OCI-LY7 (cell line): Measurements from ENCODE around the gene KLHL3. TPM values are rescaled to one million over a fixed set of nuclear protein-coding genes. Genes with fewer than 3 reads are reported as not detected.

Source experiments
- BruUV-seq: library from RNA; stranded (reverse); fragments of 400-500 nt; replicated peaks from 2 replicates; lab custom pipeline; 2021; lab: Mats Ljungman, UMichigan
- CTCF ChIA-PET: fragments of 300-600 bp; sonication (Branson Sonifier 250); formaldehyde crosslinking; loops from one replicate; lab custom pipeline; 2022; ENCODE audit warnings: antibody characterized with exemption; ENCODE audit not compliant: unreplicated experiment; lab: Charles Lee
- POLR2A ChIA-PET: fragments of 300-600 bp; sonication (Branson Sonifier 250); formaldehyde crosslinking; loops from one replicate; lab custom pipeline; 2022; ENCODE audit warnings: antibody characterized with exemption; lab: Charles Lee
- DNase-seq: peaks from one replicate; pipeline ENCODE4 v3.0.0-alpha.2; 2015; ENCODE audit warnings: low spot score
- H2AFZ ChIP-seq: fragments of 200-600 bp; sonication (generic), shearing (Covaris generic); 2 replicates; pipeline ENCODE4 v1.6.1; 2014; ENCODE audit warnings: mild to moderate bottlenecking, antibody characterized with exemption, low read length, moderate library complexity
- H3K27ac ChIP-seq: fragments of 200-600 bp; sonication (generic); 2 replicates; pipeline ENCODE4 v1.5.1; 2014; ENCODE audit warnings: mixed run types, low read depth, mild to moderate bottlenecking, moderate library complexity, low read length, inconsistent platforms; ENCODE audit not compliant: poor library complexity, severe bottlenecking
- H3K36me3 ChIP-seq: fragments of 200-600 bp; sonication (generic); 2 replicates; pipeline ENCODE4 v1.6.1; 2014; ENCODE audit warnings: mild to moderate bottlenecking, antibody characterized with exemption, low read length, moderate library complexity, mixed read lengths; ENCODE audit not compliant: insufficient read depth
- H3K4me1 ChIP-seq: fragments of 200-600 bp; sonication (generic); 2 replicates; pipeline ENCODE4 v1.5.1; 2014; ENCODE audit warnings: mild to moderate bottlenecking, low read length; ENCODE audit not compliant: insufficient read depth, poor library complexity, severe bottlenecking
- H3K4me2 ChIP-seq: fragments of 200-600 bp; sonication (generic); 2 replicates; pipeline ENCODE4 v1.6.1; 2014; ENCODE audit warnings: mild to moderate bottlenecking, low read length
- H3K4me3 ChIP-seq: fragments of 200-600 bp; sonication (generic); 2 replicates; pipeline ENCODE4 v1.5.1; 2014; ENCODE audit warnings: mild to moderate bottlenecking, low read depth, low read length; ENCODE audit not compliant: poor library complexity, severe bottlenecking
- H3K79me2 ChIP-seq: fragments of 200-600 bp; sonication (generic); 2 replicates; pipeline ENCODE4 v1.6.1; 2016; ENCODE audit warnings: low read depth, mild to moderate bottlenecking, low read length, moderate library complexity, mixed read lengths; ENCODE audit not compliant: insufficient read depth
- H3K9me2 ChIP-seq: fragments of 200-600 bp; sonication (generic); 2 replicates; pipeline ENCODE4 v1.6.1; 2016; ENCODE audit warnings: mild to moderate bottlenecking, low read length, mixed read lengths; ENCODE audit not compliant: insufficient read depth
- H3K9me3 ChIP-seq: fragments of 200-600 bp; sonication (generic); 2 replicates; pipeline ENCODE4 v1.6.1; 2014; ENCODE audit warnings: mild to moderate bottlenecking, mixed run types, low read length, mixed read lengths
- H4K20me1 ChIP-seq: fragments of 200-600 bp; sonication (generic); 2 replicates; pipeline ENCODE4 v1.6.1; 2014; ENCODE audit warnings: mild to moderate bottlenecking, antibody characterized with exemption, low read length, moderate library complexity, mixed read lengths; ENCODE audit not compliant: insufficient read depth
- EZH2phosphoT487 ChIP-seq: fragments of 200-600 bp; sonication (generic); IDR thresholded peaks from 2 replicates; pipeline ENCODE4 v1.6.1; 2018; ENCODE audit warnings: low read depth, borderline replicate concordance, mild to moderate bottlenecking, mixed run types, antibody characterized with exemption, low read length, moderate library complexity, mixed read lengths
- intact Hi-C: fragments of 100-400 bp; cut with micrococcal nuclease; formaldehyde crosslinking; loops from one replicate; pipeline ENCODE4 v1.10.0; 2022; ENCODE audit not compliant: unreplicated experiment
- total RNA-seq, 2 experiments: library from RNA; depleted of rRNA in 1 of 2; stranded (reverse); fragments of >200 nt in 1 of 2; shearing (Covaris generic) in 1 of 2; gene quantifications; 2 replicates each; pipeline ENCODE4 v1.2.3, GENCODE V29; 2014 to 2022
- TF ChIP-seq, protein P1 (sequence below): fragments of 200-600 bp; sonication (generic); conservative IDR thresholded peaks from 2 replicates; pipeline ENCODE4 v1.5.1; 2014; ENCODE audit warnings: mild to moderate bottlenecking, antibody characterized with exemption, low read length, moderate library complexity, mixed read lengths

The KLHL3 gene
- total RNA-seq, 2 experiments from 2014 or later = 0.28 to 6.2 TPM

DNA sequence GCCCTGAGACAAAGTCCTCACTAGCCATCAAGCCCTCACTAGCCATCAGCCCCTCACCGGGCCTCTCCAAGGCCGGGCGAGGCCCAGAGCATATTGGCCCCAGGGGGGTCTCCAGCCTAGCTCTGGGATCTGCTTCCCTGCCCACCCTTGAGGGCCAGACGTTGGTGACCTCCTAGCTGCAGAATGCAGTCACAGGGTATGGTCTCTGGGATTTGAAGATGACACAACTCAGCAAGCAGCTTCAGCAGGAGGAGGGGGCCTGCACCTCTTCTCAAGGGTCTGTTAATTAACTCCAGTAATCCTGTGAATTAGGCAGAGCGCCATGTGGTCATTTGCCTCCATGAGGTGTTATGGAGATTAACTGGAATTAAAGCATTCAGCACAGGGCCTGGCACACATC lies 119.8 kb downstream of the KLHL3 start:
- Histone ChIP-seq H3K79me2 (no peaks in the 10 kb centered on the region), H3K36me3 (no peaks in the 10 kb centered on the region), H3K27ac (no peak overlapping the region), H3K9me2 (no peaks in the 10 kb centered on the region), H3K4me3 (no peak overlapping the region), H4K20me1 (no peaks in the 10 kb centered on the region), H3K4me1 (no peaks in the 10 kb centered on the region), H3K4me2 (no peak overlapping the region), H3K9me3 (no peaks in the 10 kb centered on the region), H2AFZ (no peak overlapping the region)
- intact Hi-C loops = no loop called here
- ChIA-PET POLR2A (no interaction called here), CTCF (no interaction called here)
- DNase-seq = no peak
- TF ChIP-seq, protein P1, sequence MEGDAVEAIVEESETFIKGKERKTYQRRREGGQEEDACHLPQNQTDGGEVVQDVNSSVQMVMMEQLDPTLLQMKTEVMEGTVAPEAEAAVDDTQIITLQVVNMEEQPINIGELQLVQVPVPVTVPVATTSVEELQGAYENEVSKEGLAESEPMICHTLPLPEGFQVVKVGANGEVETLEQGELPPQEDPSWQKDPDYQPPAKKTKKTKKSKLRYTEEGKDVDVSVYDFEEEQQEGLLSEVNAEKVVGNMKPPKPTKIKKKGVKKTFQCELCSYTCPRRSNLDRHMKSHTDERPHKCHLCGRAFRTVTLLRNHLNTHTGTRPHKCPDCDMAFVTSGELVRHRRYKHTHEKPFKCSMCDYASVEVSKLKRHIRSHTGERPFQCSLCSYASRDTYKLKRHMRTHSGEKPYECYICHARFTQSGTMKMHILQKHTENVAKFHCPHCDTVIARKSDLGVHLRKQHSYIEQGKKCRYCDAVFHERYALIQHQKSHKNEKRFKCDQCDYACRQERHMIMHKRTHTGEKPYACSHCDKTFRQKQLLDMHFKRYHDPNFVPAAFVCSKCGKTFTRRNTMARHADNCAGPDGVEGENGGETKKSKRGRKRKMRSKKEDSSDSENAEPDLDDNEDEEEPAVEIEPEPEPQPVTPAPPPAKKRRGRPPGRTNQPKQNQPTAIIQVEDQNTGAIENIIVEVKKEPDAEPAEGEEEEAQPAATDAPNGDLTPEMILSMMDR = no peak
- no peak for TF ChIP-seq EZH2phosphoT487
- BruUV-seq = no TSS peak

DNA sequence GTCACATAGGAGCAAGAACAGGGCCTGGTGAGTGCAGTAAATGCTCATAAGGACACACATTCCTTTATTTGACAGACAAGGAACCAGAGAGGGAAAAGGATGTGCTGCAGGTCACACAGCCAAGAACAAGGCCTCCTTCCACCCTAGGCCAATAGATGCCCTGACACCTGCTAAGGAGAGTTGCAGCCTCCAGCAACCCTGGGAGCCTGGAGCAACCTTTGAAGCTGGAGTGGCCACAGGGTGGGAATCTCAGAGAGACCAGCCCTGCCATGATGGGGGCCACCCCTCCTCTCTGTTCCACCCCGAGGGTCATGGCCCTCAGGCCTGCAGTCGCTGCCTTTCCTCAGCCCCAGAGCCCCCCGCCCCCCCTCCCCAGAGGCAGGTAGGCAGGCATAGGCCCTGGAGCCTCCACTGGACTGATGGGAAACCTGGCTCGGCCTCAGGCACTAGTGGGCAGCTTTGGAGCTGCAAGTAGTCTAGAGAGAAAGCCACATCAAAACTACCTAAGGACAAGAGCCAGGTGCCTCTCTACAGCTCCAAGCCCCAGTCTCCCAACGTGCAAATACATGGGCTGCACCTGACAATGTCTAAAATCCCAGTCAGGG lies 120.6 kb downstream of the KLHL3 start:
- Histone ChIP-seq H3K79me2 (no peaks in the 10 kb centered on the region), H4K20me1 (no peaks in the 10 kb centered on the region), H3K27ac (no peak overlapping the region), H2AFZ (no peak overlapping the region), H3K4me2 (no peak overlapping the region), H3K9me3 (no peaks in the 10 kb centered on the region), H3K4me1 (no peaks in the 10 kb centered on the region), H3K36me3 (no peaks in the 10 kb centered on the region), H3K4me3 (no peak overlapping the region), H3K9me2 (no peaks in the 10 kb centered on the region)
- ChIA-PET CTCF (no interaction called here), POLR2A (no interaction called here)
- intact Hi-C loops = no loop called here
- no TSS peak for BruUV-seq
- TF ChIP-seq, protein P1 = no peak
- no peak for TF ChIP-seq EZH2phosphoT487
- DNase-seq = no peak

DNA sequence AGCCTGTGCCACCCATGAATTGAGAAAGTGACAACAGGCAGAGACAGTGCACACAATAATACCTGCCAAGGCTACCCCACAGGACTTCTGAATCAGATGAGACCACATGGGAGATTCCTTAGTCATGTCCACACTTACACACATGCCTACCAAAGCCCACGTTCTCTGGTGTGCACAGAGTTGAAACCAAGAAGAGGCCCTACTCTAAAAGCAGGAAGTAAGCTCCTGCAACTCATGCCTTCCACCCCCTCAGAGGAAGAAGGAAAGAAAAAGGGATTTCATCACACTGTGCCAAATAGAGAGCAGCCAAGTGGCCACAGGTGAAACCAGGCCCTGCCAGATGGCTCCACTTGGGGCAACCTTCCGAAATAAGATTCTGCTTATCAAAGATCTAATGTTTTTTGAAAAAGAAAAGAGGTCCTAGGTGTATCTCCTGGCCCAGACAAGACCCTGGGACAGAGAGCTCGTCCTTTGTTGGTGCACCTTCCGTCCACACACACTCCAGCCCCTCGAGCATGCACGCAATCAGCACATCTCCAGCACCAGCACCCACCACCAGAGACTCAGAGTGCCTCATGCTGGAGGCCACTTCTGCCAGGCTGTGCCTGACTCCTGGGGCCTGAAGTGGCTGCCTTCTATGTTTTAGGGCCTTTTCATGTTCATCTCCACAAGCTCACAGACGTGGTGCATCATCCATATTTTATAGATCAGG lies 122.2 kb downstream of the KLHL3 start:
- Histone ChIP-seq H3K9me2 (no peaks in the 10 kb centered on the region), H2AFZ (no peak overlapping the region), H4K20me1 (no peaks in the 10 kb centered on the region), H3K27ac (no peak overlapping the region), H3K4me2 (no peak overlapping the region), H3K4me3 (no peak overlapping the region), H3K36me3 (no peaks in the 10 kb centered on the region), H3K79me2 (no peaks in the 10 kb centered on the region), H3K9me3 (no peaks in the 10 kb centered on the region), H3K4me1 (no peaks in the 10 kb centered on the region)
- ChIA-PET CTCF (no interaction called here), POLR2A (interaction anchor here (0.6 kb wide), 1 partner anchor 623 kb away, joined by 3 read pairs; no protein-coding TSS in a partner anchor)
- intact Hi-C loops = no loop called here
- DNase-seq = no peak
- BruUV-seq = no TSS peak
- TF ChIP-seq, protein P1 = no peak
- no peak for TF ChIP-seq EZH2phosphoT487
